ENCODE data around the gene KCND3. TPM values are rescaled to one million over a fixed set of nuclear protein-coding genes. Genes with fewer than 3 reads are reported as not detected.

KCND3 gene
- total and polyA plus RNA-seq, 2 donors (not counting 3 experiments of a cell fraction or from before 2014, with no cell fraction given) = 0.03 TPM; not detected in 1

DNA sequence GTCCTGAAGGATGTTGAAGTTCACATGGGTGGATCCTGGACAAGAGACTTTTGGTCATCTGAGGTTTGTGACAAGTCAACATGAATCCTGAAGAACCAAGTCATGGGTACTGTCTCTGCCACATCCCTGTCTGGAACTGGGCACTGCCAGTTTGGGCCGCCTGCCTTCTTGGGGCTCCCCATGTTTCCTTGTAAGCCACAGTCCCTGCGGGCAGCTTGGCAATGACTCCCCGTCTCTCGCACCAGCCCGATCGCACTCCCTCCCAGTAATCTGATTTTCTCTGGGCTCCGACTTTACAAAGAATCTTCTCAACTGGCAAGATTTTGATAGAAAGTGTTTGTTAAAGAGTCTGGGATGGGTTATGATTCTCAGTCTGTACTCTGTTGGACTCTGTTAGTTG is 153.4 kb downstream of the KCND3 start:
- FAIRE-seq (no peak), DNase-seq (ENCODE audit: low read depth, low spot score) (no peak)
- no peak overlapping the region for H3K27ac ChIP-seq (ENCODE audit: insufficient read depth, low read depth, low read length)
- no peaks in the 10 kb centered on the region for H3K27me3 ChIP-seq (ENCODE audit: control insufficient read depth in 2 of 2, insufficient read depth in 2 of 2, low read length in 2 of 2)
- H3K36me3 ChIP-seq (ENCODE audit: control insufficient read depth in 2 of 2, extremely low read depth in 1 of 2, insufficient read depth in 2 of 2, low read length in 2 of 2) = no peaks in the 10 kb centered on the region
- no peaks in the 10 kb centered on the region for H3K9me3 ChIP-seq (replicated peaks; ENCODE audit: control insufficient read depth, insufficient read depth, low read length)
- no TSS peak for BruUV-seq (replicated peaks)
- no peak for TF ChIP-seq MYC (IDR thresholded peaks at IDR 0.05; ENCODE audit: low read depth, low read length)
- TF ChIP-seq, protein P1, sequence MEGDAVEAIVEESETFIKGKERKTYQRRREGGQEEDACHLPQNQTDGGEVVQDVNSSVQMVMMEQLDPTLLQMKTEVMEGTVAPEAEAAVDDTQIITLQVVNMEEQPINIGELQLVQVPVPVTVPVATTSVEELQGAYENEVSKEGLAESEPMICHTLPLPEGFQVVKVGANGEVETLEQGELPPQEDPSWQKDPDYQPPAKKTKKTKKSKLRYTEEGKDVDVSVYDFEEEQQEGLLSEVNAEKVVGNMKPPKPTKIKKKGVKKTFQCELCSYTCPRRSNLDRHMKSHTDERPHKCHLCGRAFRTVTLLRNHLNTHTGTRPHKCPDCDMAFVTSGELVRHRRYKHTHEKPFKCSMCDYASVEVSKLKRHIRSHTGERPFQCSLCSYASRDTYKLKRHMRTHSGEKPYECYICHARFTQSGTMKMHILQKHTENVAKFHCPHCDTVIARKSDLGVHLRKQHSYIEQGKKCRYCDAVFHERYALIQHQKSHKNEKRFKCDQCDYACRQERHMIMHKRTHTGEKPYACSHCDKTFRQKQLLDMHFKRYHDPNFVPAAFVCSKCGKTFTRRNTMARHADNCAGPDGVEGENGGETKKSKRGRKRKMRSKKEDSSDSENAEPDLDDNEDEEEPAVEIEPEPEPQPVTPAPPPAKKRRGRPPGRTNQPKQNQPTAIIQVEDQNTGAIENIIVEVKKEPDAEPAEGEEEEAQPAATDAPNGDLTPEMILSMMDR (IDR thresholded peaks at IDR 0.05; ENCODE audit: extremely low read depth in 1 of 2, insufficient read depth in 1 of 2, low read depth in 1 of 2, low read length in 2 of 2) = no peak
- TF ChIP-seq EZH2 (IDR thresholded peaks at IDR 0.05; ENCODE audit: borderline replicate concordance, low read depth, low read length, severe bottlenecking) = no peak
- TF ChIP-seq, protein P2, sequence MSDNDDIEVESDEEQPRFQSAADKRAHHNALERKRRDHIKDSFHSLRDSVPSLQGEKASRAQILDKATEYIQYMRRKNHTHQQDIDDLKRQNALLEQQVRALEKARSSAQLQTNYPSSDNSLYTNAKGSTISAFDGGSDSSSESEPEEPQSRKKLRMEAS (IDR thresholded peaks at IDR 0.05; ENCODE audit: insufficient read depth, insufficient read length) = no peak
- no peak for TF ChIP-seq GATA2 (IDR thresholded peaks at IDR 0.05; ENCODE audit: insufficient read depth, insufficient read length, low read depth, low read length)
- no peak for TF ChIP-seq JUN (IDR thresholded peaks at IDR 0.05; ENCODE audit: borderline replicate concordance, insufficient read depth, insufficient read length, low read depth)
- no peak for TF ChIP-seq POLR2AphosphoS5 (IDR thresholded peaks at IDR 0.05; ENCODE audit: insufficient read depth, low read depth, low read length)
- TF ChIP-seq FOS (IDR thresholded peaks at IDR 0.05; ENCODE audit: borderline replicate concordance, insufficient read depth, low read length) = no peak
- TF ChIP-seq POLR2A (IDR thresholded peaks at IDR 0.05; ENCODE audit: low read depth, low read length) = no peak
- no peaks in the 10 kb centered on the region for H3K9me1 ChIP-seq (replicated peaks; ENCODE audit: control insufficient read depth, extremely low read depth, insufficient read depth, low read length)
- ChIA-PET POLR2A (no interaction called here), CTCF (no interaction called here)
- no peak overlapping the region for H2AFZ ChIP-seq (ENCODE audit: low read depth, low read length)
- dilution Hi-C loops (cut with MboI; ENCODE audit: extremely low pct_ligation_motif_present, low sequenced_read_pairs) (no loop called here), intact Hi-C loops (cut with micrococcal nuclease) (no loop called here)
- no peaks in the 10 kb centered on the region for H3K4me1 ChIP-seq (ENCODE audit: control insufficient read depth, extremely low read depth, insufficient read depth, low read length)
- H4K20me1 ChIP-seq (replicated peaks; ENCODE audit: control insufficient read depth, extremely low read depth, insufficient read depth, low read length) = no peaks in the 10 kb centered on the region
- no peak overlapping the region for H3K4me2 ChIP-seq (ENCODE audit: insufficient read depth, low read length)
- no peaks in the 10 kb centered on the region for H3K79me2 ChIP-seq (ENCODE audit: control insufficient read depth, insufficient read depth, low read length)
- no peak overlapping the region for H3K9ac ChIP-seq (replicated peaks; ENCODE audit: extremely low read depth, insufficient read depth, low read length)
- no peak overlapping the region for H3K4me3 ChIP-seq (replicated peaks in 1 of 3; ENCODE audit: insufficient read depth in 1 of 3, low read depth in 1 of 3, low read length in 3 of 3)

Measured in endothelial cell of umbilical vein (primary cell).